PFSK-1 (cell line): ENCODE data around the gene PIAS4.

ENCODE experiments used
- FOXP2 ChIP-seq: optimal IDR thresholded peaks from 2 replicates; pipeline ENCODE3; 2011; ENCODE audit warnings: borderline replicate concordance, control low read depth, inconsistent platforms; ENCODE audit not compliant: insufficient read depth; ENCODE audit errors: extremely low read length, extremely low read depth
- SIN3A ChIP-seq: IDR thresholded peaks from 2 replicates; pipeline ENCODE4 v1.6.1; 2012; ENCODE audit warnings: mild to moderate bottlenecking, low read length, moderate library complexity, borderline replicate concordance; ENCODE audit not compliant: insufficient read depth
- TAF1 ChIP-seq: IDR thresholded peaks from 2 replicates; pipeline ENCODE4 v1.6.1; 2012; ENCODE audit warnings: low read length, control low read depth, borderline replicate concordance; ENCODE audit not compliant: insufficient read depth
- TF ChIP-seq, protein P1 (sequence below), 2 experiments: IDR thresholded peaks; 2 replicates each; pipeline versions ENCODE4 v1.6.1 to v1.8.0; 2011 to 2012; ENCODE audit warnings: low read depth in 2 of 2, low read length in 2 of 2, control low read depth in 1 of 2, inconsistent platforms in 1 of 2, mild to moderate bottlenecking in 1 of 2, moderate library complexity in 1 of 2; ENCODE audit not compliant: insufficient read depth in 1 of 2

- TF ChIP-seq TAF1 (no peak), FOXP2 (no peak), SIN3A (no peak)
- TF ChIP-seq, protein P1, sequence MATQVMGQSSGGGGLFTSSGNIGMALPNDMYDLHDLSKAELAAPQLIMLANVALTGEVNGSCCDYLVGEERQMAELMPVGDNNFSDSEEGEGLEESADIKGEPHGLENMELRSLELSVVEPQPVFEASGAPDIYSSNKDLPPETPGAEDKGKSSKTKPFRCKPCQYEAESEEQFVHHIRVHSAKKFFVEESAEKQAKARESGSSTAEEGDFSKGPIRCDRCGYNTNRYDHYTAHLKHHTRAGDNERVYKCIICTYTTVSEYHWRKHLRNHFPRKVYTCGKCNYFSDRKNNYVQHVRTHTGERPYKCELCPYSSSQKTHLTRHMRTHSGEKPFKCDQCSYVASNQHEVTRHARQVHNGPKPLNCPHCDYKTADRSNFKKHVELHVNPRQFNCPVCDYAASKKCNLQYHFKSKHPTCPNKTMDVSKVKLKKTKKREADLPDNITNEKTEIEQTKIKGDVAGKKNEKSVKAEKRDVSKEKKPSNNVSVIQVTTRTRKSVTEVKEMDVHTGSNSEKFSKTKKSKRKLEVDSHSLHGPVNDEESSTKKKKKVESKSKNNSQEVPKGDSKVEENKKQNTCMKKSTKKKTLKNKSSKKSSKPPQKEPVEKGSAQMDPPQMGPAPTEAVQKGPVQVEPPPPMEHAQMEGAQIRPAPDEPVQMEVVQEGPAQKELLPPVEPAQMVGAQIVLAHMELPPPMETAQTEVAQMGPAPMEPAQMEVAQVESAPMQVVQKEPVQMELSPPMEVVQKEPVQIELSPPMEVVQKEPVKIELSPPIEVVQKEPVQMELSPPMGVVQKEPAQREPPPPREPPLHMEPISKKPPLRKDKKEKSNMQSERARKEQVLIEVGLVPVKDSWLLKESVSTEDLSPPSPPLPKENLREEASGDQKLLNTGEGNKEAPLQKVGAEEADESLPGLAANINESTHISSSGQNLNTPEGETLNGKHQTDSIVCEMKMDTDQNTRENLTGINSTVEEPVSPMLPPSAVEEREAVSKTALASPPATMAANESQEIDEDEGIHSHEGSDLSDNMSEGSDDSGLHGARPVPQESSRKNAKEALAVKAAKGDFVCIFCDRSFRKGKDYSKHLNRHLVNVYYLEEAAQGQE (IDR thresholded peaks at IDR 0.05; ENCODE audit: insufficient read depth in 1 of 2, low read depth in 2 of 2, low read length in 2 of 2): no peak
Observed at GRCh38 chr19:4077007-4077374, 69.5 kb downstream of the PIAS4 start.
